K562 (cell line): Measurements from ENCODE around the gene GALNT9. TPM values are rescaled to one million over a fixed set of nuclear protein-coding genes. Genes with fewer than 3 reads are reported as not detected.

Experiments
- HINFP ChIP-seq: fragments of 450-650 bp; conservative IDR thresholded peaks from 2 replicates; pipeline ENCODE4 v1.6.1; 2016; ENCODE audit warnings: missing genetic modification characterization, low read depth, mild to moderate bottlenecking, control low read depth, missing compliant biosample characterization
- KLF1 ChIP-seq: fragments of 450-650 bp; IDR thresholded peaks from 2 replicates; pipeline ENCODE4 v1.6.1; 2016; ENCODE audit warnings: missing genetic modification characterization, missing compliant biosample characterization
- ZNF347 ChIP-seq: fragments of 450-650 bp; formaldehyde crosslinking; IDR thresholded peaks from 2 replicates; pipeline ENCODE4 v1.4.0; 2020; ENCODE audit warnings: low read depth, mild to moderate bottlenecking, moderate library complexity
- ZNF77 ChIP-seq: fragments of 250-450 bp; sonication (Bioruptor Pico); IDR thresholded peaks from 2 replicates; pipeline ENCODE4 v1.5.0; 2020
- ZNF830 ChIP-seq: fragments of 250-450 bp; sonication (Bioruptor Pico); IDR thresholded peaks from 2 replicates; pipeline ENCODE4 v1.5.0; 2021; ENCODE audit warnings: mild to moderate bottlenecking
- polyA plus RNA-seq, 8 experiments: library from polyadenylated mRNA; depleted of rRNA in 4 of 8; stranded (reverse) in 5 of 8; unstranded in 3 of 8; fragments of >200 nt; fragmentation: Nextera tagmentation in 2 of 8; fragmentation: Illumina TruSeq in 1 of 8; extraction: Ambion mirVana in 2 of 8; extraction: Trizol in 1 of 8; gene quantifications; 2 replicates each; pipeline versions ENCODE4 v1.2.1 to v1.2.3, GENCODE V29; 2011 to 2014; ENCODE audit warnings: inconsistent platforms in 1 of 8, missing spikeins in 1 of 8
- total RNA-seq, 7 experiments: library from RNA; depleted of rRNA in 6 of 7; stranded (reverse); fragments of >200 nt in 6 of 7; fragmentation: Illumina TruSeq in 2 of 7; extraction: Trizol in 2 of 7; gene quantifications; 2 replicates each; pipeline versions ENCODE4 v1.2.1 to v1.2.3, GENCODE V29; 2011 to 2021; ENCODE audit warnings: low replicate concordance in 1 of 7
- TF ChIP-seq, protein P1 (sequence below), 2 experiments: fragments of 450-650 bp; IDR thresholded peaks; 2 replicates each; pipeline ENCODE4 v1.6.1; 2016; ENCODE audit warnings: mild to moderate bottlenecking in 2 of 2, borderline replicate concordance in 1 of 2, low read depth in 1 of 2, moderate library complexity in 1 of 2

The GALNT9 gene
- total and polyA plus RNA-seq, 9 of the 15 experiments (the other 6 are each of a cell fraction or from before 2014, with no cell fraction given) = not detected

DNA sequence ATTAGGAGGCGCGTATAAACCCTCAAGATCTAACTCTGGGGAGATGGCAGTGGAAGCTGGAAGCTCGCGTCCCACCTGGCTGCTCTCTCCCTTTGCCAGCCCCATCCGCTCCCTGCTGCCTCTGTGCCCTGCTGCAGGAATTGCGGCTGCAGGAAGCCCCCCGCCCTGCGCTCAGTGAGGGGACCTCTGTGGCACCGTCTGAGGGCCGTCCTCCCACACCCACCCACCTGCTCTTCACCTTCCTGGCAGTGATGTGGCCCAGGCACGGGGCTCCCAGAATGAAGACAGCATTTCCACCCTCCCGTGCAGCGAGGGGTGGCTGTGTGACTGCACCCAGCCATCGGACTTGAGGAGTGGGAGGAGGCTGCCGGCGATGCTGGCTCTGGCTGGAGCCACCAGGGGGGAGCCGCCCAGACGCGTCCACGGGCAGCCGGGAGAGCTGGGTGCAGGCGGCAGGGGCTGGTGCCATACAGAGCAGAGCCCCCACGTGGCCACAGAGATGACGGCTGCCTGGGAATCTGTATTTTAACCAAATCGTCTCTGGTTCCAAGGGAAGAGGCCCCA is 28.3 kb upstream of the GALNT9 start (continued):
- TF ChIP-seq, protein P1, sequence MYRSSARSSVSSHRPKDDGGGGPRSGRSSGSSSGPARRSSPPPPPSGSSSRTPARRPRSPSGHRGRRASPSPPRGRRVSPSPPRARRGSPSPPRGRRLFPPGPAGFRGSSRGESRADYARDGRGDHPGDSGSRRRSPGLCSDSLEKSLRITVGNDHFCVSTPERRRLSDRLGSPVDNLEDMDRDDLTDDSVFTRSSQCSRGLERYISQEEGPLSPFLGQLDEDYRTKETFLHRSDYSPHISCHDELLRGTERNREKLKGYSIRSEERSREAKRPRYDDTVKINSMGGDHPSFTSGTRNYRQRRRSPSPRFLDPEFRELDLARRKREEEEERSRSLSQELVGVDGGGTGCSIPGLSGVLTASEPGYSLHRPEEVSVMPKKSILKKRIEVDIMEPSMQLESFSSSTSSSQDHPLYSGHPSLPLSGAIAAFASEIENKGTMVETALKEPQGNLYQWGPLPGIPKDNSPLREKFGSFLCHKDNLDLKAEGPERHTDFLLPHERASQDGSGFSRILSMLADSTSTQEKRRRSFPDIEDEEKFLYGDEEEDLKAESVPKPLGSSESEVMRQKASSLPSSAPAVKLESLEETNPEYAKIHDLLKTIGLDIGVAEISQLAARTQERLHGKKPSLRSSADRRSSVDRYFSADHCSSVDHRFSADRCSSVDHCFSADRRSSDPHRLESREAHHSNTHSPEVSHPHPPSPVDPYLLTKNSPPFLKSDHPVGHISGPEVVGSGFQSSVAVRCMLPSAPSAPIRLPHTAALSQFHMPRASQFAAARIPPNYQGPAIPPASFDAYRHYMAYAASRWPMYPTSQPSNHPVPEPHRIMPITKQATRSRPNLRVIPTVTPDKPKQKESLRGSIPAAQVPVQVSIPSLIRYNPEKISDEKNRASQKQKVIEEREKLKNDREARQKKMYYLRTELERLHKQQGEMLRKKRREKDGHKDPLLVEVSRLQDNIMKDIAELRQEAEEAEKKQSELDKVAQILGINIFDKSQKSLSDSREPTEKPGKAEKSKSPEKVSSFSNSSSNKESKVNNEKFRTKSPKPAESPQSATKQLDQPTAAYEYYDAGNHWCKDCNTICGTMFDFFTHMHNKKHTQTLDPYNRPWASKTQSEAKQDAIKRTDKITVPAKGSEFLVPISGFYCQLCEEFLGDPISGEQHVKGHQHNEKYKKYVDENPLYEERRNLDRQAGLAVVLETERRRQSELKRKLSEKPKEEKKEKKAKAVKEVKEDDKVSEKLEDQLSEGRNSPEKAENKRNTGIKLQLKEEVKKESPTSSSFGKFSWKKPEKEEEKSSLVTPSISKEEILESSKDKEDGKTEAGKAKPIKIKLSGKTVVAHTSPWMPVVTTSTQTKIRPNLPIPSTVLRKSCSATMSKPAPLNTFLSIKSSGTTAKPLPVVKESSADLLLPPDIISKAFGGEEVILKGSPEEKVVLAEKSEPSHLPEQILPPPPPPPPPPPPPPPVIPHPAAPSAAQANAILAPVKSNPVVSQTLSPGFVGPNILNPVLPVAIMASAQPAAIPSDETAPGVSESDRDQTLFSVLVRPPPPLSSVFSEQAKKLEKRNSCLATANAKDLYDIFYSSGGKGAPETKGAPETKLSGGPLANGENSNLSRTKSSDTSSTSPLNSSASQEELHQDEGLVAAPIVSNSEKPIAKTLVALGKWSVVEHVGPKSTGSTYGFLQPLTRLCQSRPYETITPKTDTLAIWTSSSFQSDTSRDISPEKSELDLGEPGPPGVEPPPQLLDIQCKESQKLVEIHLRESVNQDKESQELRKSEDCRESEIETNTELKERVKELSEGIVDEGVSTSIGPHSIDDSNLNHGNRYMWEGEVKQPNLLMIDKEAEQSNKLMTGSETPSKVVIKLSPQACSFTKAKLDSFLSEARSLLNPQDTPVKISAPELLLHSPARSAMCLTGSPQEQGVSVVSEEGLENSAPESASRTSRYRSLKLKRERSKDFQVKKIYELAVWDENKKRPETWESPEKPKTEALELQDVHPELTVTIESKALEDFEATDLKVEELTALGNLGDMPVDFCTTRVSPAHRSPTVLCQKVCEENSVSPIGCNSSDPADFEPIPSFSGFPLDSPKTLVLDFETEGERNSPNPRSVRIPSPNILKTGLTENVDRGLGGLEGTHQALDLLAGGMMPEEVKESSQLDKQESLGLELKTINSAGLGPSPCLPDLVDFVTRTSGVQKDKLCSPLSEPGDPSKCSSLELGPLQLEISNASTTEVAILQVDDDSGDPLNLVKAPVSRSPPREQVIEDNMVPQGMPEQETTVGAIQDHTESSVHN (IDR thresholded peaks at IDR 0.05; ENCODE audit: borderline replicate concordance in 1 of 2, low read depth in 1 of 2) = no peak
- no peak for TF ChIP-seq ZNF77
- TF ChIP-seq ZNF830 = no peak
- TF ChIP-seq ZNF347 = no peak
- TF ChIP-seq HINFP (tag) = no peak
- TF ChIP-seq KLF1 (tag) = no peak
